K562 (cell line): ENCODE measurements around the gene CRIP3.

Experiments used
- IRF9 ChIP-seq: fragments of 450-650 bp; IDR thresholded peaks from 2 replicates; pipeline ENCODE4 v1.6.1; 2016; ENCODE audit warnings: missing biosample characterization, missing genetic modification characterization
- JUND ChIP-seq, 2 experiments: IDR thresholded peaks; 2 replicates in 1 of 2; 3 replicates in 1 of 2; pipeline ENCODE4 v1.6.1; 2011; ENCODE audit warnings: borderline replicate concordance in 2 of 2, low read depth in 2 of 2, low read length in 2 of 2, improper control_type of control experiment in 1 of 2, missing biosample characterization in 1 of 2, missing genetic modification characterization in 1 of 2, missing genetic modification reagents in 1 of 2
- MXI1 ChIP-seq: IDR thresholded peaks from 2 replicates; pipeline ENCODE4 v1.6.1; 2011; ENCODE audit warnings: low read depth, mild to moderate bottlenecking, improper control_type of control experiment, low read length
- NFIC ChIP-seq: fragments of 450-650 bp; IDR thresholded peaks from 2 replicates; pipeline ENCODE4 v1.6.1; 2017; ENCODE audit warnings: mild to moderate bottlenecking, inconsistent platforms
- POLR2AphosphoS5 ChIP-seq: IDR thresholded peaks from 2 replicates; pipeline ENCODE4 v1.6.1; 2011; ENCODE audit warnings: mild to moderate bottlenecking, low read depth, low read length, moderate library complexity; ENCODE audit not compliant: control insufficient read depth, insufficient read depth

- no peak for TF ChIP-seq IRF9 (tag)
- TF ChIP-seq NFIC, result no peak
- no peak for TF ChIP-seq MXI1
- TF ChIP-seq JUND (IDR thresholded peaks at IDR 0.05; ENCODE audit: borderline replicate concordance, low read depth, low read length), result no peak
- TF ChIP-seq JUND (tag; IDR thresholded peaks at IDR 0.05; ENCODE audit: borderline replicate concordance, low read depth, low read length), result no peak
- no peak for TF ChIP-seq POLR2AphosphoS5
These were observed 30.5 kb upstream of the CRIP3 start for GRCh38 chr6:43339168-43339567.
